CD14-positive monocyte (primary cell): ENCODE data around the gene ZNF69. TPM values are rescaled to one million over a fixed set of nuclear protein-coding genes. Genes with fewer than 3 reads are reported as not detected.
A peak's percentile ranks its signal among the peaks of the same experiment; 100 is the strongest.
"Not testable (repeated sequence)": the region's sequence is repeated elsewhere in the genome, so short reads cannot be mapped to it uniquely, and the experiment has no call there.

Experiments
- DNase-seq, 3 donors: peaks; one replicate each; pipeline ENCODE4 v3.0.0-alpha.2; 2011 to 2022
- H2AFZ ChIP-seq: 2 replicates; pipeline ENCODE4 v1.6.0; 2012; ENCODE audit warnings: mild to moderate bottlenecking, low read depth, low read length, inconsistent platforms; ENCODE audit not compliant: insufficient read depth, poor library complexity, severe bottlenecking
- H3K27ac ChIP-seq, 2 donors: 1 replicate in 1 of 2; 2 replicates in 1 of 2; pipeline ENCODE4 v1.5.1; 2012 to 2013; ENCODE audit warnings: low read length in 2 of 2, control low read depth in 1 of 2, inconsistent platforms in 1 of 2, low read depth in 1 of 2, mild to moderate bottlenecking in 1 of 2
- H3K27me3 ChIP-seq, 2 donors: one replicate each; pipeline versions ENCODE4 v1.6.0 to v1.6.1; 2011 to 2013; ENCODE audit warnings: low read length in 2 of 2; ENCODE audit not compliant: control insufficient read depth in 2 of 2, insufficient read depth in 2 of 2
- H3K36me3 ChIP-seq, 2 donors: replicated peaks in 1 of 2; 1 replicate in 1 of 2; 2 replicates in 1 of 2; pipeline versions ENCODE4 v1.5.1 to v1.6.1; 2012 to 2013; ENCODE audit warnings: low read length in 2 of 2, control low read depth in 1 of 2, inconsistent platforms in 1 of 2, mild to moderate bottlenecking in 1 of 2; ENCODE audit not compliant: insufficient read depth in 2 of 2, control insufficient read depth in 1 of 2
- H3K4me1 ChIP-seq, 2 donors: 1 replicate in 1 of 2; 2 replicates in 1 of 2; pipeline versions ENCODE4 v1.5.1 to v1.6.1; 2012 to 2013; ENCODE audit warnings: low read length in 2 of 2, control low read depth in 1 of 2, inconsistent platforms in 1 of 2, mild to moderate bottlenecking in 1 of 2, moderate library complexity in 1 of 2; ENCODE audit not compliant: insufficient read depth in 2 of 2, control insufficient read depth in 1 of 2
- H3K4me2 ChIP-seq: replicated peaks from 2 replicates; pipeline ENCODE3; 2012; ENCODE audit warnings: low read length, moderate library complexity, mild to moderate bottlenecking; ENCODE audit not compliant: poor library complexity, severe bottlenecking; ENCODE audit errors: extremely low read depth
- H3K4me3 ChIP-seq, 3 experiments: fragments of 200-600 bp in 1 of 3; sonication (generic) in 1 of 3; replicated peaks in 1 of 3; 1 replicate in 2 of 3; 2 replicates in 1 of 3; pipeline ENCODE4 v1.5.1; 2011 to 2013; ENCODE audit warnings: low read length in 3 of 3, mild to moderate bottlenecking in 3 of 3, control low read depth in 2 of 3, low read depth in 2 of 3, inconsistent platforms in 1 of 3, moderate library complexity in 1 of 3
- H3K79me2 ChIP-seq: 2 replicates; pipeline ENCODE4 v1.6.0; 2012; ENCODE audit warnings: mild to moderate bottlenecking, control low read depth, inconsistent platforms, low read length, moderate library complexity; ENCODE audit not compliant: insufficient read depth
- H3K9ac ChIP-seq: 2 replicates; pipeline ENCODE4 v1.6.0; 2017; ENCODE audit warnings: low read length, mild to moderate bottlenecking; ENCODE audit not compliant: insufficient read depth, poor library complexity, severe bottlenecking
- H3K9me3 ChIP-seq, 2 donors: replicated peaks in 1 of 2; 1 replicate in 1 of 2; 2 replicates in 1 of 2; pipeline versions ENCODE4 v1.5.1 to v1.6.1; 2012 to 2013; ENCODE audit warnings: low read length in 2 of 2, control low read depth in 1 of 2; ENCODE audit not compliant: control insufficient read depth in 1 of 2, insufficient read depth in 1 of 2
- H4K20me1 ChIP-seq: 2 replicates; pipeline ENCODE4 v1.6.0; 2012; ENCODE audit warnings: mild to moderate bottlenecking, low read length, control low read depth, moderate library complexity; ENCODE audit not compliant: insufficient read depth
- H3K27ac Mint-ChIP-seq, 7 donors: one replicate each; pipeline ENCODE4 v1.8.0; 2020; ENCODE audit warnings: mild to moderate bottlenecking in 7 of 7, mixed read lengths in 7 of 7, moderate library complexity in 6 of 7, inconsistent platforms in 2 of 7
- H3K27me3 Mint-ChIP-seq, 3 donors: one replicate each; pipeline ENCODE4 v1.8.0; 2021 to 2022; ENCODE audit warnings: low read depth in 3 of 3, mild to moderate bottlenecking in 3 of 3, mixed read lengths in 3 of 3, moderate library complexity in 3 of 3, inconsistent platforms in 1 of 3
- H3K36me3 Mint-ChIP-seq, 2 donors: one replicate each; pipeline ENCODE4 v1.8.0; 2020; ENCODE audit warnings: mixed read lengths in 2 of 2, inconsistent platforms in 1 of 2, mild to moderate bottlenecking in 1 of 2
- H3K4me1 Mint-ChIP-seq: one replicate; pipeline ENCODE4 v1.8.0; 2020; ENCODE audit warnings: mild to moderate bottlenecking, mixed read lengths
- H3K4me3 Mint-ChIP-seq, 2 donors: one replicate each; pipeline ENCODE4 v1.8.0; 2020; ENCODE audit warnings: mild to moderate bottlenecking in 2 of 2, mixed read lengths in 2 of 2, moderate library complexity in 1 of 2
- H3K9me3 Mint-ChIP-seq, 7 donors: one replicate each; pipeline ENCODE4 v1.8.0; 2020 to 2022; ENCODE audit warnings: mixed read lengths in 7 of 7, mild to moderate bottlenecking in 6 of 7, moderate library complexity in 6 of 7, inconsistent platforms in 2 of 7
- CTCF ChIP-seq: fragments of 200-600 bp; IDR thresholded peaks from one replicate; pipeline ENCODE4 v1.8.0; 2022; ENCODE audit warnings: antibody characterized with exemption, mild to moderate bottlenecking
- WGBS: methylation state at CpG from one replicate; pipeline ENCODE4 v1.1.5; 2013; ENCODE audit warnings: missing lambda C conversion rate; ENCODE audit not compliant: insufficient coverage; 5-methylcytosine and 5-hydroxymethylcytosine counted together
- intact Hi-C, 2 donors: fragments of 100-400 bp; cut with micrococcal nuclease; formaldehyde crosslinking; loops; one replicate each; pipeline versions ENCODE4 v1.15.0 to v1.15.1; 2023
- polyA plus RNA-seq, 3 donors: library from polyadenylated mRNA; depleted of rRNA in 1 of 3; unstranded in 2 of 3; stranded (reverse) in 1 of 3; fragments of 300-500 nt in 2 of 3; fragments of >200 nt in 1 of 3; fragmentation: Illumina TruSeq in 2 of 3; gene quantifications; 1 replicate in 2 of 3; 2 replicates in 1 of 3; pipeline ENCODE4 v1.2.3, GENCODE V29; 2012 to 2021

Gene ZNF69
- polyA plus RNA-seq, 3 donors, result 0.98 to 1.7 (median 1.1) TPM

DNA sequence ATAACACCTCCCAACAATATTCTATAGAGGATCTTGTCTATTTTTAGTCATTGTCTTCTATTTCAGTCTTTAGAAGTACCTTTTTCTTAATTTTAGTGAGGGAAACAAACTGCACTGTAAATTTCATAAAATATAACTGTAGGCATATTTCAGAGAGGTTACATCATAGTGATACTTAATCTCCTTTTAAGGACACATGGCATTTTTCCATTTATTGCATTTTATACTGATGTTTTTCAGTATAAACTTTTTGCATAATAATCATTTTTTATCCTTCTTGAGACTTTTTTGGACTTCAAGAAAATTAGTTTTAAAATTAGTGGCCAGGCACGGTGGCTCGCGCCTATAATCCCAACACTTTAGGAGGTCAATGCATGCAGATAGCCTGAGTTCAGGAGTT is 43.9 kb downstream of the ZNF69 start:
- Histone ChIP-seq H3K9ac (no peak overlapping the region), H3K4me2 (no peak overlapping the region), H3K4me3 (no peak overlapping the region), H3K9me3 (peaks cover 58 to 80% of the 10 kb centered on the region in 2 donors), H4K20me1 (no peaks in the 10 kb centered on the region), H3K36me3 (peaks cover 4 to 70% of the 10 kb centered on the region in 2 donors), H3K27me3 (no peaks in the 10 kb centered on the region), H3K27ac (no peak overlapping the region), H3K4me1 (peaks cover 3 to 6% of the 10 kb centered on the region in 2 donors), H2AFZ (no peak overlapping the region), H3K79me2 (peaks cover 96% of the 10 kb centered on the region)
- intact Hi-C loops, result no loop called here
- Mint-ChIP-seq H3K36me3 (peaks cover 25 to 37% of the 10 kb centered on the region in 2 donors), H3K27me3 (peaks cover 0 to 2% (median 0%) of the 10 kb centered on the region in 3 donors), H3K27ac (no peak overlapping the region), H3K4me3 (no peak overlapping the region), H3K4me1 (peaks cover 16% of the 10 kb centered on the region), H3K9me3 (peaks cover 21 to 72% (median 58%) of the 10 kb centered on the region in 7 donors)
- DNase-seq, result no peak
- 100% methylated on average over 3 of the region's 3 CpGs for WGBS
- no peak for TF ChIP-seq CTCF

DNA sequence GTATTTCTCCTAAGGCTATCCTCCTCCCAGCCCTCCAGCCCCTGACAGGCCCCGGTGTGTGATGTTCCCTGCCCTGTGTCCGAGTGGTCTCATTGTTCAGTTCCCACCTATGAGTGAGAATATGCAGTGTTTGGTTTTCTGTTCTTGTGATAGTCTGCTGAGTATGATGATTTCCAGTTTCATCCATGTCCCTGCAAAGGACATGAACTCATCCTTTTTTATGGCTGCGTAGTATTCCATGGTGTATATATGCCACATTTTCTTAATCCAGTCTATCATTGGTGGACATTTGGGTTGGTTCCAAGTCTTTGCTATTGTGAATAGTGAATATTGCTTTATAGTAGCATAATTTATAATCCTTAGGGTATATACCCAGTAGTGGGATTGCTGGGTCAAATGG is 48.2 kb downstream of the ZNF69 start:
- H4K20me1 ChIP-seq, H3K9ac ChIP-seq, H3K27ac Mint-ChIP-seq, H3K27ac ChIP-seq, H3K4me3 ChIP-seq, H3K4me1 Mint-ChIP-seq, H3K4me2 ChIP-seq, H3K27me3 Mint-ChIP-seq, H3K4me3 Mint-ChIP-seq, intact Hi-C loops, H2AFZ ChIP-seq, H3K4me1 ChIP-seq, DNase-seq, H3K27me3 ChIP-seq: not testable (repeated sequence)
- peaks cover 9 to 67% of the 10 kb centered on the region in 2 donors for H3K36me3 ChIP-seq
- H3K9me3 ChIP-seq, result peaks cover 72 to 80% of the 10 kb centered on the region in 2 donors
- H3K36me3 Mint-ChIP-seq, result peaks cover 42 to 50% of the 10 kb centered on the region in 2 donors
- H3K9me3 Mint-ChIP-seq, result peaks cover 31 to 88% (median 79%) of the 10 kb centered on the region in 7 donors
- peaks cover 81% of the 10 kb centered on the region for H3K79me2 ChIP-seq
- no CpG with 5 or more reads among the region's 3 CpGs for WGBS

- H3K27ac Mint-ChIP-seq, intact Hi-C loops, DNase-seq, H4K20me1 ChIP-seq, H3K27me3 ChIP-seq, H3K9ac ChIP-seq, H3K4me2 ChIP-seq, H3K4me1 Mint-ChIP-seq, H3K4me3 Mint-ChIP-seq, H3K4me3 ChIP-seq, H3K4me1 ChIP-seq, H3K27ac ChIP-seq, H3K27me3 Mint-ChIP-seq, H2AFZ ChIP-seq: not testable (repeated sequence)
- Histone ChIP-seq H3K79me2 (peaks cover 72% of the 10 kb centered on the region), H3K36me3 (peaks cover 14 to 71% of the 10 kb centered on the region in 2 donors), H3K9me3 (peaks cover 72 to 82% of the 10 kb centered on the region in 2 donors)
- WGBS, result no CpG with 5 or more reads among the region's 3 CpGs
- peaks cover 46 to 91% (median 82%) of the 10 kb centered on the region in 7 donors for H3K9me3 Mint-ChIP-seq
- H3K36me3 Mint-ChIP-seq, result peaks cover 51 to 68% of the 10 kb centered on the region in 2 donors
Observed at GRCh38 chr19:11938383-11938782, 50.8 kb downstream of the ZNF69 start.

DNA sequence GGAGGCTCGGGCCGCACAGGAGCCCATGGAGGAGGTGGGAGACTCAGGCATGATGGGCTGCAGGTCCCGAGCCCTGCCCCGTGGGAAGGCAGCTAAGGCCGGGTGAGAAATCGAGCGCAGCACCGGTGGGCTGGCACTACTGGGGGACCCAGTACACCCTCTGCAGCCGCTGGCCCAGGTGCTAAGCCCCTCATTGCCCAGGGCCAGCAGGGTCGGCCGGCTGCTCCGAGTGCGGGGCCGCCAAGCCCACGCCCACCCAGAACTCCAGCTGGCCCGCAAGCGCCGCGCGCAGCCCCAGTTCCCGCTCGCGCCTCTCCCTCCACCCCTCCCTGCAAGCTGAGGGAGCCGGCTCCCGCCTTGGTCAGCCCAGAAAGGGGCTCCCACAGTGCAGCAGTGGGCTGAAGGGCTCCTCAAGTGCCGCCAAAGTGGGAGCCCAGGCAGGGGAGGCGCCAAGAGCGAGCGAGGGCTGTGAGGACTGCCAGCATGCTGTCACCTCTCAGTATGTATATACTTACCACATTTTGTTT is 53.8 kb downstream of the ZNF69 start:
- H3K4me2 ChIP-seq, H3K4me1 ChIP-seq, H4K20me1 ChIP-seq, H3K27me3 ChIP-seq, DNase-seq, H3K9ac ChIP-seq, H3K27ac Mint-ChIP-seq, H3K4me3 Mint-ChIP-seq, H3K4me1 Mint-ChIP-seq, H3K27ac ChIP-seq, H2AFZ ChIP-seq, H3K27me3 Mint-ChIP-seq, intact Hi-C loops: not testable (repeated sequence)
- H3K4me3 ChIP-seq, result peak overlapping the region in 1 of 3 experiments; percentile 51
- H3K9me3 ChIP-seq, result peaks cover 79 to 86% of the 10 kb centered on the region in 2 donors
- Mint-ChIP-seq H3K36me3 (peaks cover 65 to 83% of the 10 kb centered on the region in 2 donors), H3K9me3 (peaks cover 63 to 93% (median 90%) of the 10 kb centered on the region in 7 donors)
- peaks cover 74% of the 10 kb centered on the region for H3K79me2 ChIP-seq
- 97% methylated on average over 11 of the region's 29 CpGs for WGBS
- peaks cover 22 to 81% of the 10 kb centered on the region in 2 donors for H3K36me3 ChIP-seq
